Measurements from ENCODE around the gene ELAVL1.
A peak's percentile ranks its signal among the peaks of the same experiment; 100 is the strongest.
"Not testable (repeated sequence)": the region's sequence is repeated elsewhere in the genome, so short reads cannot be mapped to it uniquely, and the experiment has no call there.

ELAVL1 gene

GRCh38 chr19:7920519-7921301, 84.7 kb downstream of the ELAVL1 start:
- peak; percentile 98 for DNase-seq

DNA sequence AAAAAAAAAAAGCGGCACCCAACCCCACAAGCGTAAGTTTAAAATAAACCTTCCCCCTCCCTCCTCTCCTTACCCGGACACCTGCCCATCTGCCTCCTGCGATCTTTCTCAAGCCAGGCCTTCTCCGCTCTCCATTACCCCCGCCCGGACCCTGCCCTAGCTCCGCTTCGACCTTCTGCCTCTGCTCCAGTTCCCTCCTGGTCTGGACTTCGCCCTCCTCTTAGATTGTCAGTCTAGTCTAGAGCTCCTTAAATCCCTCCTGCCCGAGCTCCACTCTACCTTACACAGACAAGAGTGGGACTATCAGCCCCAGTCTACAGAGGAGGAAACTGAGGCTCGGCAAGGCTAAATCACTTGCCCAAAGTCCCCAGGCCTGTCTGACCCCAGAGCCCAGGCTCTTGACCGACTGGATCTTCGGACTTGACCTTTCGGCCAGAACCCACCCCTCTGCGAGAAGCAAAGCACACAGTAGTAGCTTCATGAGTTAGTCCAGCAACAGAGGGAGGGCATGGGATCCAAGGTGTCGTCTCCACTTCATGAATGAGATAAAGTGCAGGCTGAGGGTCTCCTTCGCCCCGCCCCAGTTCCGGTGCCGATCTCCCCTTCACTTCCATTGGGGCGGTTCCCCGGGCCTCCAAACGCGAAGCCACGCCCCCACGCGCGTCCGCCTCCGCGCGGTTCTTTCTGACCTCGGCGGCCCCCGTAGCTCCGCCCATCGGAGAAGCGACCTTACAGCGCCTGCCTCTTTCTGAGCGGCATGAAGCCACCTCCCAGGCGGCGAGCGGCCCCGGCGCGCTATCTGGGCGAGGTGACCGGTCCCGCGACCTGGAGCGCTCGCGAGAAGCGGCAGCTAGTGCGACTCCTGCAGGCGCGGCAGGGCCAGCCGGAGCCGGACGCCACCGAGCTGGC, 85.6 kb downstream of the ELAVL1 start, which contains the start of gene SNAPC2:
Gene SNAPC2 (plus strand): TSS at position 729 of the 909 bp plus-strand sequence. CDS start 29 bp downstream, at position 758.
- peak; percentile 96 for DNase-seq

DNA sequence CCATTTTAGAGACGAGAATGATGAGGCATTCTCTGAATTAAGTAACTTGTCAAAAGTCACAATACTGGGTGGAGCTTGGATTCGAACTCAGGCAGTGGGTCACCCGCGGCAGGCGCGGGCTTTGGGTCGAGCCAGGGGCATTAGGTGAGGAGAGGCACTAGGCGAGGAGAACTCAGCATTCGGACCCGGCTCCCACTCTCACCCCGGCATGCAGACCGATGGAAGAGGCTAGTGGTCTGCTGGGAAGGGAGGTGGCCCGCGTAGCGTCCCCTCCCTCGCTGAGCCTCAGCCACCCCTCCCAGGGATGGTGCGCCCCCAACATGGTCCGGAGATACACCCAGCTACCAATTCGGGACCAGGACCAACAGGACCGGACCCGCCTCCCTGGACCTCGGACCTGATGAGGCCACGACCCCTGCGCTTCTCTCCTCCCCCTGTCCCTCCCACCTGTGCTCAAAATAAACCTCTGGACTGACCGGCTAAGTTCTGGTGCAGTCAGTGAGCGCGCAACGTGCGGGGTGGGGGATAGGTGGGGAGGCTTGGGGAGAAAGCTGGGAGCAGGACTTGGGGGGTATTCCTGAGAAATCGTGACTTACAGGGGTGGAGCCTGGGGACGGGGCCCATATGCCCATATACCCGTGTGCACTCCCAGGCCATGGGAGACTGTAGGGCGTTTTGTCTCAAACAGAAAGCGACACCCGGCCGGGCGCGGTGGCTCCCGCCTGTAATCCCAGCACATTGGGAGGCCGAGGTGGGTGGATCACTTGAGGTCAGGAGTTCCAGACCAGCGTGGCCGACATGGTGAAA, 86.6 kb downstream of the ELAVL1 start:
- peak; percentile 20 for DNase-seq

DNA sequence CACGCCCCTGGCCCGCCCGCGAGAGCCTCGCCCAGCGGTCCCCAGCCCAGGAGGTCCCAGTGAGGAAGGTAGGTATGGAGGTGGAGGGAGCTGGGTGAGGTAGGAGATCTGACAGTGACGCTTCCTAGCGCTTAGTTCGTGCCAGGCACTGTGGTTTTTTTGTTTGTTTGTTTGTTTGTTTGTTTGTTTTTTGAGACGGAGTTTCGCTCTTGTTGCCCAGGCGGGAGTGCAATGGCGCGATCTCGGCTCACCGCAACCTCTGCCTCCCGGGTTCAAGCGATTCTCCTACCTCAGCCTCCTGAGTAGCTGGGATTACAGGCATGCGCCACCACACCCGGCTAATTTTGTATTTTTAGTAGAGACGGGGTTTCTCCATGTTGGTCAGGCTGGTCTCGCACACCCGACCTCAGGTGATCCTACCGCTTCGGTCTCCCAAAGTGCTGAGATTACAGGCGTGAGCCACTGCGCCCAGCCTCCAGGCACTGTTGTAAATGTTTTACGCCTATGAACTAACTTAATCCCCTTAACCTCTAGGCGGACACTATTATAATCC, 87.3 kb downstream of the ELAVL1 start:
- not testable (repeated sequence) for DNase-seq

DNA sequence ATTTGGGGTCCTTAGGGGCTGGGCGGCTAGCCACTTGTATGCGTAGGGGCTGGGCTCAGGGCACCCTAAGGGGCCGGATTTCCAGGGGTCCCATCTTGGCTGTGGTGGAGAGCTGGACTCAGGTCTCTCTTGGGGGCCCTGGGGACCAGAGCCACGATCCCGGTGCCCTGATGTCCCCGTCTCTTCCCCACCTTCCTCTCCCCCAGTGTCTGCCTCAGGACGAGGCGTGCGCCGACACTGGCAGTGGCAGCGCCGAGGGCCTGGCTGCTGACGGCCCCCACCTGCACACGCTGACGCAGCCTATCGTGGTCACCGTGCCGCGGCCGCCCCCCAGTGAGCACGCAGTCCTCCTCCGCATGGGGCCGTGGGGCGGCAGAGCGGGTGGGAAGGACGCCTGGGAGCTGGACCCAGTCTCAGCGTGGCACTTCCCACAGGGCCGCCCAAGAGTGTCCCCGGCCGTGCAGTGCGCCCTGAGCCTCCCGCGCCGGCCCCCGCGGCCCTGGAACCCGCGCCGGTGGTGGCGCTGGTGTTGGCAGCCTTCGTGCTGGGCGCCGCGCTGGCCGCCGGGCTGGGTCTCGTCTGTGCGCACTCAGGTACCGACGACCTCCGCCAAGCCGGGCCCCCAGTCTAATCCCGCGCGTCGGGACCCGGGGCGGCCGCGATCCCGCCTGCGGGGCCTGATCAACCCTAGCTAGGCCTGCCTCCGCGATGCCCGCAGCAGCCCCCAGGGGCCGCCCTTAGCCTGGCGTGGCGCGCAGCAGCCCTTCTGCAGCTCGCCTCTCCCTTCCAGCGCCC, 88.0 kb downstream of the ELAVL1 start:
- peak; percentile 81 for DNase-seq

- DNase-seq, result peak; percentile 54
Measured at GRCh38 chr19:7916955-7917266, 88.5 kb downstream of the ELAVL1 start.

DNA sequence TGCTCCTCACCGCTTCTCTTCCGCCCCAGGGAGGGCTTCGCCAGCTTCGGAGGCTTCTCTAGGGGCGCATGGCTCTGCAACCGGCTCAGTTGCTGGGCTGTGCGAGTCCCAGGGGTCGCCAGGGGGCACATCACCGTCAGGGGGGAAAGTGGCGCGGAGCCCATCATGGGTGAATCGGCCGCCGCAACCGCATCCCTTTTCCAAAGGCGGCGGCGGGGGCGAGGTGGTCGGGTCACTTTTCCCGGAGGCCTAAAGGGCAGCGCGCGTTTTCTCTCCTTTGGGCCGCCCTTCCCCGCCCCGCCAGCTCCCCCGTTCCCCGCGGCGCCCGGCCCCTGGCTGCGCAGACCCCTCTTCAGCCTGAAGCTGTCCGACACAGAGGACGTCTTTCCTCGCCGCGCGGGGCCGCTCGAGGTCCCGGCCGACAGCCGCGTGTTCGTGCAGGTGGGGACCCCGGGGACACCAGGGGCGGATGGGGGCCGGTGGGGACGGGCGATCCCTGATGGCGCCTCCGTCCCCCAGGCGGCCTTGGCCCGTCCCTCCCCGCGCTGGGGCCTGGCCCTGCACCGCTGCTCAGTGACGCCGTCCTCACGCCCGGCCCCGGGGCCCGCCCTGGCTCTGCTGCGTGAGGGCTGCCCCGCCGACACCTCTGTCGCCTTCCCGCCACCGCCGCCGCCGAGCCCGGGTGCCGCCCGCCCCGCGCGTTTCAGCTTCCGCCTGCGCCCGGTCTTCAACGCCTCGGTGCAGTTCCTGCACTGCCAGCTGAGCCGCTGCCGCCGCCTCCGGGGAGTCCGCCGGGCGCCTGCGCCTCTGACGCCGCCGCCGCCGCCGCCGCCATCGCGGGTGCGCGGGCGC, 89.1 kb downstream of the ELAVL1 start:
- DNase-seq, result peak; percentile 56

DNA sequence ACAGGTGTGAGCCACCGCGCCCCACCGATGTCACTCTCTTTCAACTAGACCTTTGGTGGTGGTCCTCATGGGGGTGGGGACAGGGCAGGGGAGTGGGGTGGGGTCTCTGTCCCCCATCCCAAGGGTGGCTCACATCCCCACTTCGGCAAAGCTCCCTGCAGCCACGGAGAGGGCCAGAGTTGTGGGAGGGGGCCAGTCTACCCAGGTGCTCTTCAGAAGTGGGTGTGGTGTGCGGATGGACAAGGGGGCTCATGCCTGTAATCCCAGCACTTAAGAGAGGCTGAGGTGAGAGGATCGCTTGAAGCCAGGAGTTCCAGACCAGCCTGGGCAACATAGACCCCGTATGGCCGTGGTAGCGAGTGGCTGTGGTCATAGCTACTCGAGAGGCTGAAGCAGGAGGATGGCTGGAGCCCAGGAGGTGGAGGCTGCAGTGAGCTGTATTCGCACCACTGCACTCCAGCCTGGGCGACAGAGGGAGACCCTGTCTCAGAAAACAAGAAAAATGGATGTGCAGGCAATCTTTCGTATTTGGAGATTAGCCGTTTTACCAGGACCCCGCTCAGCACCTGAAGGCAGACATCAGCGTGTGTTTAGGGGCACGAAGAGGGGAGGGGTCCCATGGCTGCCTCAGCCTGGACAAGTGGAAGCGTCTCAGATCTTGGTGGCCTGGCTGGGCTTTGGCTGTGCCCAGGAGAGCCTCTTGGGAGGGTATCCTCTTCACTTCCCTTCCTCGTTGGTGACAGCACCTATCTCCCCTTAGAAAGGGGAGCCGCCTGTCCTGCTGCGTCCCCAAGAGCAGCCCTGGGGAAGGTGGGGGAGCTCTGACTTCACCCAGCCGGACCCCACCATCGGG, 90.0 kb downstream of the ELAVL1 start:
- peak; percentile 47 for DNase-seq

- DNase-seq, result no peak
Measured at GRCh38 chr19:7914598-7915045, 90.8 kb downstream of the ELAVL1 start, which contains the start of gene TGFBR3L. Gene TGFBR3L, plus strand, starts transcription at chr19:7914830.

GRCh38 chr19:7914099-7914498, 91.3 kb downstream of the ELAVL1 start:
- no peak for DNase-seq

DNA sequence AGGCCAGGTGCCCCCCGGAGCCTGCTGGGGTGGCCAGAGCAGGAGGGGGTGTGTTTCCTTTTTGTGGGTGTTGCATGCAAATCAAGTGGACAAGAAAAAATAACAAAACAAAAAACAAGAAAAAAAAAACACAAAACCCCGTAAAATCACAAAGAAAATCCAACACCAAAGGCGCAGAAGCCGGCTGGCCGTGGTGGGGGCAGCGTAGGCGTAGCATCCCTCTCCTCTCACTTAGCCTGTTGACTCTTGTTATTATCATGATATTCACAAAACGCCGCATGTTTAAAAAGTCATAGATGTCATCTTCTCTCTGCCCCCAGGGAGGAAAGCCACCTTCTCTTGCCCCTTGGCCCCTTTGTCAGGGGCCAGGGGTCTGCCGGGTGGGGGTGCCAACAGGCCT, 91.8 kb downstream of the ELAVL1 start:
- DNase-seq, result no peak

- no peak for DNase-seq
Measured at GRCh38 chr19:7912697-7913564, 92.5 kb downstream of the ELAVL1 start.

GRCh38 chr19:7912144-7912696, 93.2 kb downstream of the ELAVL1 start:
- no peak for DNase-seq

GRCh38 chr19:7911508-7912143, 93.8 kb downstream of the ELAVL1 start:
- DNase-seq, result no peak

DNA sequence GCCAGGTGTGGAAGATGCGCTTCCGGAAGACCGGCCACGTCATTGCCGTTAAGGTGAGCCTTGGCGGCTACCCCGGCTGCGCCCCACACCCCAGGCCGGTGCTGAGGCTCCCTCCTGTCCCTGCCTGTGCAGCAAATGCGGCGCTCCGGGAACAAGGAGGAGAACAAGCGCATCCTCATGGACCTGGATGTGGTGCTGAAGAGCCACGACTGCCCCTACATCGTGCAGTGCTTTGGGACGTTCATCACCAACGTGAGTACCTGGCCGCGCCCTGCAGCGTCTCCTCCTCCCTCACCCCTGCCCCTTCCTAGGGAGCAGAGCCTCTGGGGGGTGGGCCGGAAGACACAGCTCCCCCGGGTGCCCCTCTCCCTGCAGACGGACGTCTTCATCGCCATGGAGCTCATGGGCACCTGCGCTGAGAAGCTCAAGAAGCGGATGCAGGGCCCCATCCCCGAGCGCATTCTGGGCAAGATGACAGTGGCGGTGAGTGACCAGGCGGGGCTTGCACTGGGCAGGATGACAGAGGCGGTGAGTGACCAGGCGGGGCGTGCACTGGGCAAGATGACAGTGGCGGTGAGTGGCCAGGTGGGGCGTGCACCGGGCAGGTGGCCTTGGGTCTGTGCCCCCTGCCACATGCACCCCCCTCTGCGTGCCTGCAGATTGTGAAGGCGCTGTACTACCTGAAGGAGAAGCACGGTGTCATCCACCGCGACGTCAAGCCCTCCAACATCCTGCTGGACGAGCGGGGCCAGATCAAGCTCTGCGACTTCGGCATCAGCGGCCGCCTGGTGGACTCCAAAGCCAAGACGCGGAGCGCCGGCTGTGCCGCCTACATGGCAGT, 94.9 kb downstream of the ELAVL1 start:
- no peak for DNase-seq

DNA sequence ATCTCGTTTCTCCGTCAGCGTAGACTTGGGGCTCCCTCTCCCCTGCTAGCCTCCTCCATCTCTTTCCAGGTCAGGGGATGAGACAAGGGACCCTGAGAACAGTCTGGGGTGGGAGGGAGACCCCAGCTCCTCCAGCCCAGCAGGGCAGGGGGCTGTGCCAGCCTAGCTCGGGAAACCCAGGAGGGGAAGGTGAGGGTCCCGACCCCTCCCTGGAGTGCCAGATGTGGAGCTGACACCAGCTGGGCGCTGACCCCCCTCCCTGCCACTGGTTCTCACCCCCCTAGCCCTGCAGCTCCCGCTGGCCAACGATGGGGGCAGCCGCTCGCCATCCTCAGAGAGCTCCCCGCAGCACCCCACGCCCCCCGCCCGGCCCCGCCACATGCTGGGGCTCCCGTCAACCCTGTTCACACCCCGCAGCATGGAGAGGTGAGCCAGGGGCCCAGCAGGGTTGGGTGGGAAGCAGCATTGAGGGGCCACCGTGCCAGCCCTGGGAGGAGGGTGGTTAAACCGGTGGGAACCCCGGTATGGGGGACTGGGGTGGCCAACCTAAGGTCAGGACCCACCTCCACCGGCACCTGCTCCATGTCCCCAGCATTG, 95.9 kb downstream of the ELAVL1 start:
- no peak for DNase-seq
